C4-2B (cell line): ENCODE data around the gene AP1G2.

Source experiments
- ZFX ChIP-seq: fragments of 450-650 bp; IDR thresholded peaks from 2 replicates; pipeline ENCODE4 v1.6.1; 2017
- TF ChIP-seq, protein P1 (sequence below): fragments of 450-650 bp; conservative IDR thresholded peaks from 2 replicates; pipeline ENCODE4 v1.5.1; 2017; ENCODE audit warnings: mild to moderate bottlenecking

GRCh38 chr14:23518709-23519108 is 48.9 kb downstream of the AP1G2 start:
- TF ChIP-seq, protein P1, sequence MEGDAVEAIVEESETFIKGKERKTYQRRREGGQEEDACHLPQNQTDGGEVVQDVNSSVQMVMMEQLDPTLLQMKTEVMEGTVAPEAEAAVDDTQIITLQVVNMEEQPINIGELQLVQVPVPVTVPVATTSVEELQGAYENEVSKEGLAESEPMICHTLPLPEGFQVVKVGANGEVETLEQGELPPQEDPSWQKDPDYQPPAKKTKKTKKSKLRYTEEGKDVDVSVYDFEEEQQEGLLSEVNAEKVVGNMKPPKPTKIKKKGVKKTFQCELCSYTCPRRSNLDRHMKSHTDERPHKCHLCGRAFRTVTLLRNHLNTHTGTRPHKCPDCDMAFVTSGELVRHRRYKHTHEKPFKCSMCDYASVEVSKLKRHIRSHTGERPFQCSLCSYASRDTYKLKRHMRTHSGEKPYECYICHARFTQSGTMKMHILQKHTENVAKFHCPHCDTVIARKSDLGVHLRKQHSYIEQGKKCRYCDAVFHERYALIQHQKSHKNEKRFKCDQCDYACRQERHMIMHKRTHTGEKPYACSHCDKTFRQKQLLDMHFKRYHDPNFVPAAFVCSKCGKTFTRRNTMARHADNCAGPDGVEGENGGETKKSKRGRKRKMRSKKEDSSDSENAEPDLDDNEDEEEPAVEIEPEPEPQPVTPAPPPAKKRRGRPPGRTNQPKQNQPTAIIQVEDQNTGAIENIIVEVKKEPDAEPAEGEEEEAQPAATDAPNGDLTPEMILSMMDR = no peak
- no peak for TF ChIP-seq ZFX
